Keratinocyte (primary cell): ENCODE results near the gene SPATC1L.

Experiments
- CTCF ChIP-seq, 3 experiments: IDR thresholded peaks in 1 of 3; conservative IDR thresholded peaks in 1 of 3; optimal IDR thresholded peaks in 1 of 3; 2 replicates in 2 of 3; 3 replicates in 1 of 3; pipeline versions ENCODE3 to v1.5.1; 2011; ENCODE audit warnings: low read length in 3 of 3, mild to moderate bottlenecking in 3 of 3, moderate library complexity in 2 of 3, control low read depth in 1 of 3, inconsistent platforms in 1 of 3; ENCODE audit not compliant: insufficient read depth in 2 of 3; ENCODE audit errors: extremely low read depth in 1 of 3
- EZH2 ChIP-seq: IDR thresholded peaks from one replicate; pipeline ENCODE4 v1.6.1; 2012; ENCODE audit warnings: inconsistent platforms, mild to moderate bottlenecking, low read length, moderate library complexity

GRCh38 chr21:46213620-46214286, 29.5 kb upstream of the SPATC1L start:
- TF ChIP-seq CTCF (optimal IDR thresholded peaks at IDR 0.05 in 1 of 3, IDR thresholded peaks at IDR 0.05 in 1 of 3, conservative IDR thresholded peaks at IDR 0.05 in 1 of 3; ENCODE audit: extremely low read depth in 1 of 3, insufficient read depth in 2 of 3, low read length in 3 of 3) = no peak
- no peak for TF ChIP-seq EZH2
